ENCODE data around the gene NREP.

The NREP gene

GRCh38 chr5:111782216-111782615 is 25.2 kb upstream of the NREP start:
- Histone ChIP-seq H3K27ac (ENCODE audit: low read depth, low read length) (no peak overlapping the region), H3K9me3 (ENCODE audit: control insufficient read depth, insufficient read depth, low read depth, low read length) (no peaks in the 10 kb centered on the region), H3K4me3 (ENCODE audit: low read depth, low read length) (no peak overlapping the region), H3K27me3 (ENCODE audit: control insufficient read depth, insufficient read depth, low read length) (no peaks in the 10 kb centered on the region), H3K4me1 (ENCODE audit: control insufficient read depth, insufficient read depth, low read length) (no peaks in the 10 kb centered on the region), H3K9ac (ENCODE audit: low read length) (no peak overlapping the region), H3K36me3 (ENCODE audit: control insufficient read depth, insufficient read depth, low read length) (no peaks in the 10 kb centered on the region)

- Histone ChIP-seq H3K4me3 (ENCODE audit: low read depth, low read length) (no peak overlapping the region), H3K27ac (ENCODE audit: low read depth, low read length) (no peak overlapping the region), H3K36me3 (ENCODE audit: control insufficient read depth, insufficient read depth, low read length) (no peaks in the 10 kb centered on the region), H3K9ac (ENCODE audit: low read length) (no peak overlapping the region), H3K27me3 (ENCODE audit: control insufficient read depth, insufficient read depth, low read length) (no peaks in the 10 kb centered on the region), H3K4me1 (ENCODE audit: control insufficient read depth, insufficient read depth, low read length) (no peaks in the 10 kb centered on the region), H3K9me3 (ENCODE audit: control insufficient read depth, insufficient read depth, low read depth, low read length) (no peaks in the 10 kb centered on the region)
Observed at GRCh38 chr5:111781200-111781599, 24.2 kb upstream of the NREP start.

- H3K36me3 ChIP-seq (ENCODE audit: control insufficient read depth, insufficient read depth, low read length) = no peaks in the 10 kb centered on the region
- H3K9me3 ChIP-seq (ENCODE audit: control insufficient read depth, insufficient read depth, low read depth, low read length) = no peaks in the 10 kb centered on the region
- H3K9ac ChIP-seq (ENCODE audit: low read length) = no peak overlapping the region
- H3K27ac ChIP-seq (ENCODE audit: low read depth, low read length) = no peak overlapping the region
- 0 out of 2 replicates have a peak, but pooled peaks cover 2% of the 10 kb centered on the region for H3K4me1 ChIP-seq (ENCODE audit: control insufficient read depth, insufficient read depth, low read length)
- H3K27me3 ChIP-seq (ENCODE audit: control insufficient read depth, insufficient read depth, low read length) = no peaks in the 10 kb centered on the region
- H3K4me3 ChIP-seq (ENCODE audit: low read depth, low read length) = no peak overlapping the region
Observed at GRCh38 chr5:111779922-111780292, 22.9 kb upstream of the NREP start.

GRCh38 chr5:111779260-111779921 is 22.4 kb upstream of the NREP start:
- no peaks in the 10 kb centered on the region for H3K9me3 ChIP-seq (ENCODE audit: control insufficient read depth, insufficient read depth, low read depth, low read length)
- H3K36me3 ChIP-seq (ENCODE audit: control insufficient read depth, insufficient read depth, low read length) = no peaks in the 10 kb centered on the region
- no peaks in the 10 kb centered on the region for H3K27me3 ChIP-seq (ENCODE audit: control insufficient read depth, insufficient read depth, low read length)
- H3K4me3 ChIP-seq (ENCODE audit: low read depth, low read length) = no peak overlapping the region
- no peak overlapping the region for H3K9ac ChIP-seq (ENCODE audit: low read length)
- H3K27ac ChIP-seq (ENCODE audit: low read depth, low read length) = no peak overlapping the region
- peaks cover 7% of the 10 kb centered on the region for H3K4me1 ChIP-seq (ENCODE audit: control insufficient read depth, insufficient read depth, low read length)

GRCh38 chr5:111776913-111777781 is 20.2 kb upstream of the NREP start:
- no peaks in the 10 kb centered on the region for H3K27me3 ChIP-seq (ENCODE audit: control insufficient read depth, insufficient read depth, low read length)
- no peak overlapping the region for H3K9ac ChIP-seq (ENCODE audit: low read length)
- H3K4me1 ChIP-seq (ENCODE audit: control insufficient read depth, insufficient read depth, low read length) = peaks cover 12% of the 10 kb centered on the region
- H3K27ac ChIP-seq (ENCODE audit: low read depth, low read length) = no peak overlapping the region
- no peak overlapping the region for H3K4me3 ChIP-seq (ENCODE audit: low read depth, low read length)
- no peaks in the 10 kb centered on the region for H3K36me3 ChIP-seq (ENCODE audit: control insufficient read depth, insufficient read depth, low read length)
- no peaks in the 10 kb centered on the region for H3K9me3 ChIP-seq (ENCODE audit: control insufficient read depth, insufficient read depth, low read depth, low read length)

- H3K9ac ChIP-seq (ENCODE audit: low read length) = no peak overlapping the region
- peaks cover 12% of the 10 kb centered on the region for H3K4me1 ChIP-seq (ENCODE audit: control insufficient read depth, insufficient read depth, low read length)
- no peak overlapping the region for H3K27ac ChIP-seq (ENCODE audit: low read depth, low read length)
- H3K4me3 ChIP-seq (ENCODE audit: low read depth, low read length) = no peak overlapping the region
- no peaks in the 10 kb centered on the region for H3K27me3 ChIP-seq (ENCODE audit: control insufficient read depth, insufficient read depth, low read length)
- no peaks in the 10 kb centered on the region for H3K9me3 ChIP-seq (ENCODE audit: control insufficient read depth, insufficient read depth, low read depth, low read length)
- no peaks in the 10 kb centered on the region for H3K36me3 ChIP-seq (ENCODE audit: control insufficient read depth, insufficient read depth, low read length)
Observed at GRCh38 chr5:111775224-111775623, 18.2 kb upstream of the NREP start.

- H3K4me1 ChIP-seq (ENCODE audit: control insufficient read depth, insufficient read depth, low read length) = peaks cover 12% of the 10 kb centered on the region
- no peak overlapping the region for H3K27ac ChIP-seq (ENCODE audit: low read depth, low read length)
Observed at GRCh38 chr5:111774525-111774924, 17.5 kb upstream of the NREP start.

GRCh38 chr5:111772456-111773122 is 15.6 kb upstream of the NREP start:
- Histone ChIP-seq H3K27me3 (ENCODE audit: control insufficient read depth, insufficient read depth, low read length) (no peaks in the 10 kb centered on the region), H3K9ac (ENCODE audit: low read length) (no peak overlapping the region), H3K4me1 (ENCODE audit: control insufficient read depth, insufficient read depth, low read length) (peaks cover 12% of the 10 kb centered on the region), H3K27ac (ENCODE audit: low read depth, low read length) (no peak overlapping the region), H3K36me3 (ENCODE audit: control insufficient read depth, insufficient read depth, low read length) (no peaks in the 10 kb centered on the region), H3K9me3 (ENCODE audit: control insufficient read depth, insufficient read depth, low read depth, low read length) (no peaks in the 10 kb centered on the region), H3K4me3 (ENCODE audit: low read depth, low read length) (no peak overlapping the region)

More at GRCh38 chr5:111774525-111774924, 17.5 kb upstream of the NREP start:
- no peak overlapping the region for H3K4me3 ChIP-seq (ENCODE audit: low read depth, low read length)
- H3K9ac ChIP-seq (ENCODE audit: low read length) = no peak overlapping the region
- H3K9me3 ChIP-seq (ENCODE audit: control insufficient read depth, insufficient read depth, low read depth, low read length) = no peaks in the 10 kb centered on the region
- H3K27me3 ChIP-seq (ENCODE audit: control insufficient read depth, insufficient read depth, low read length) = no peaks in the 10 kb centered on the region
- no peaks in the 10 kb centered on the region for H3K36me3 ChIP-seq (ENCODE audit: control insufficient read depth, insufficient read depth, low read length)

GRCh38 chr5:111769541-111769940 is 12.5 kb upstream of the NREP start:
- Histone ChIP-seq H3K27ac (ENCODE audit: low read depth, low read length) (no peak overlapping the region), H3K9ac (ENCODE audit: low read length) (no peak overlapping the region), H3K9me3 (ENCODE audit: control insufficient read depth, insufficient read depth, low read depth, low read length) (no peaks in the 10 kb centered on the region), H3K4me1 (ENCODE audit: control insufficient read depth, insufficient read depth, low read length) (peaks cover 6% of the 10 kb centered on the region), H3K27me3 (ENCODE audit: control insufficient read depth, insufficient read depth, low read length) (no peaks in the 10 kb centered on the region), H3K36me3 (ENCODE audit: control insufficient read depth, insufficient read depth, low read length) (no peaks in the 10 kb centered on the region), H3K4me3 (ENCODE audit: low read depth, low read length) (no peak overlapping the region)

- Histone ChIP-seq H3K4me3 (ENCODE audit: low read depth, low read length) (no peak overlapping the region), H3K9me3 (ENCODE audit: control insufficient read depth, insufficient read depth, low read depth, low read length) (no peaks in the 10 kb centered on the region), H3K27ac (ENCODE audit: low read depth, low read length) (no peak overlapping the region), H3K36me3 (ENCODE audit: control insufficient read depth, insufficient read depth, low read length) (no peaks in the 10 kb centered on the region), H3K27me3 (ENCODE audit: control insufficient read depth, insufficient read depth, low read length) (no peaks in the 10 kb centered on the region), H3K9ac (ENCODE audit: low read length) (no peak overlapping the region), H3K4me1 (ENCODE audit: control insufficient read depth, insufficient read depth, low read length) (0 out of 2 replicates have a peak, but pooled peaks cover 3% of the 10 kb centered on the region)
Observed at GRCh38 chr5:111765613-111766571, 8.9 kb upstream of the NREP start.

Measured in HUES6 (cell line).